ENCODE data around the gene CIBAR2.

Gene CIBAR2

DNA sequence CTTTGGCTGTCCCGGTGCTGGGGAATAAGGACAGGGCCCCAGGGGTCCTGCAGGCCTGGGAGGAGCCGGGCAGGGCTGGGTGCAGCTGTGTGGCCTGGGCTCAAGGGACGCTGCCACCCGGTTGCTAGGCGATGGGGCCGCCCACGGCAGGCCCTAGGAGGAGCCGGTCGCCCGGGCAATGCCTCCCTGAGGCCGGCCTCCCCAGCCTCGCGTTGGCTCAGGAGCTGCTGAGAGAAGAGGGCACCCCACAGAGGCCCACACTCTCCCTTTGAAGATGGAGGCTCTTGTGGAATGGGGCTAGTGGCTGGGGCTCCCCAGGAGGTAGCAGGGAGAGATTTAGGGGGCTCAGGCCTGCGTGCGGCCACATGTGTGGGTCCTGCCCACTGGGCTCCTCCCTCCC, at the start of gene CIBAR2:
CIBAR2 (minus strand) TSS at position 109 of the 400 bp plus-strand sequence. CDS start 120 bp downstream, outside the sequence.
- DNase-seq: no peak

DNA sequence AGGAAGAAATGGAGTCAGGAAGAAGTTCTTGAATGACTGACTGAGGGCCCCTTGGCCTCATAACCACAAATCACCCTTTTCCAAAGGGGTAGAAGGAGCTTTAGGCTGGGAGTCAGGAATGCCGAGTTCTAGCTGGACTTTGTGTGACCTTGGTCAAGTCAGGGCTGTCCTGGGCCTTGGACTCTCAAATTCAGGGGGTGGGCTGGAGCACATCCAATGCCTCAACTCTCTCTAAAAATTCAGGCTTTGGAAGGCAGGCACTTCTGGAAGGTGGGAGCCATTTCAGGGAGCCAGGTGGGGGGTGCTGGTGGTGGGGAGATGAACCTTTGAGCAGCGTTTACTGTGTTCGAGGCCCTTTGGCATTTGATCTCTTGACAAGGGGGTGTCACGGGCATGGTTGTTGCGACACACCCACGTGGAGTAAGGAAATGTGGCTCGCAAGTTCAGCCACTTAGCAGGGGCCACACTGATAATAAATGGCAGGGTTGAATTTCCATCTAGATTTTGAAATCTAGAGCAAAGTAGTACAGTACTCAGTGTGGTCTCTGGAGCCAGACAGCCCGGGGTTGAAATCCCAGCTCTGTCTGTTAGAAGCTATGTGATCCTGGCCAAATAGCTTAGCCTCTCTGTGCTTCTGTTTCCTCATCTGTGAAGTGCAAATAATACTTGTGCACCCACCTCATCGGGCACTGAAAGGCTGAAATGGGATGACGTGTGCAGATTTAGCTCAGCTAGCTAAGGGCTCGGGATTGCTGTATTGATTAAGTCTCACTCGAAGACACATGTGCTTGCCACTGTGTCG, 47.1 kb upstream of the CIBAR2 start:
- DNase-seq: peak; percentile 10

DNA sequence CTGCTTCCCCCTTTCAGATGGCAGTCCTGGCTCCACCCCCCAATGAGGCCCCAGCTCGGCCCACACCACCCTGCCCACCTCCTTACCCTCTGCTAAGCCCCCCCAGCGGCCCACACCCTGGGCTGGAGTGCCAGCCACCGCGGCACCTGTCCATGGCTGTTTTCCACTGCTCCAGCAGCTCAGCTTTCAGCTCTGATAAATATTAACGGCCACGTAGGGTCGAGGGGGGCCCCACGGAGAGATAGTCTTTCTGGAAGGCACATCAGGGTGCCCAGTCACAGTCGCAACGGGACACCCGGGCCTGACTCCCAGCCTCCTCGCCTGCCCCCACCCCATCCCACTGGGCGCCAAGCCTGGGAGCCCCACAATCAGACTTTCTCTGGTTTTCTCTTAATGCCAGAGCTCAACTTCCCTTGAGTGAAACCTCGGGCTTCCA, 46.5 kb upstream of the CIBAR2 start:
- DNase-seq: no peak

DNA sequence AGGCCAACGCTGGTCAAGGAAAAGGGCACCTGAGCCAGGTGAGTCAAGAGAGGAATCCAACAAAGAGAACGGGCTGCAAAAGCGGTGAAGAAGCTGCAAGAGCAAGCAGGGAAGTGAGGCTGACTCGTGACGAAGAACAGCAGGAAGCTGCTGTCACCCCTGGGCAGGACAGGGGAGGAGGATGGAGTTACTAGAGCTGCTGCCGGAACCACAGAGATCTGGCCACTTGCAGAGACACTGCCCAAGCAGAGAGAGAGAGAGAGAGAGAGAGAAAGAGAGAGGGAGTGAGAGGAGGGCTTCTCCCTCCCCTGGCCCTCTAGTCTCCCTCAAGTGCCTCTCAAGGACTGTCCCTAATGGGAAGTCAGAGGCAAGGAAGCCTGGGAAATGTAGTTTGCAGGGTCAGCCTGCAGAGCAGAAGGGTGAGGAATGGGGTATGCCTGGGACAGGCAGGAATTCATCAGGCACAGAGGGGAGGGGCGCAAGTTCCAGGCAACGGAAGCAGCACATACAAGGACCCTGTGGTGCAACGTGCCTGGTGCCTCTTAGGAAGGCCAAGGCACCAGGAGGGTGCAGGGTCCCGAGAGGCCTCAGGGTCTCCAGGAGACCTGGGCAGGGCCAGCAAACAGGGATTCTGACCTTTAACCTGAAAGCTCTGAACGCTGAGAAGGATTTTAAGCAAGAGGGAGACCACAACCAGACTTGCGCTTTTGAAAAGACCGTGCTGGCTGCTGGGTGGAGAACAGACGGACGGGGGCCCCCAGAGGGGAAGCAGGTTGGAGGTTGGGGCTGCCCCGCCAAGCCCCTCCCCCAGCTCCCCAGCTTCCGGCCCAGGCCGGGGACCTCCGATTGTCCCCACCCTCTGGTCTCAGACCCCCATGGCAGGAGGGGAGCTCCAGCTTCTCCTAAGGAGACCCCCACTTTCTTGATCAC, 45.8 kb upstream of the CIBAR2 start:
- DNase-seq: peak; percentile 37

DNA sequence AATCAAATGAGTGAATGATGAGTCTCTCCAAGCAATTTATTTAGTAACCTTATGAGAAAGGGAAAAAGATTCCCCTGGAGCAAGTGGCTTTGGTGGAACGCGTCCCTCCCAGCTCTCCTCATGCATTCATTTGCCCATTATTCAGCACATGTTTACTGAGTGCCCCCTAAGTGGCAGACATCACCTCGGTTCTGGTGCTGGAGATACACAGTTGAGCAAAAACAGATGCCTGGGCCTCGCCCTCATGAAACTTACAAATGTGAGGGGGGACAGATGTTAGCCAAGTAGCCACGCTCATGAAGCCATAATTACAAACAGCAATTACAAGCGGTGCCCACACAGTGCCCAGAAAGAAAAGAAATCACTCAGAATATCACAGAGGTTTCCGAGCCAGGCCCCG, 45.1 kb upstream of the CIBAR2 start:
- no peak for DNase-seq

DNA sequence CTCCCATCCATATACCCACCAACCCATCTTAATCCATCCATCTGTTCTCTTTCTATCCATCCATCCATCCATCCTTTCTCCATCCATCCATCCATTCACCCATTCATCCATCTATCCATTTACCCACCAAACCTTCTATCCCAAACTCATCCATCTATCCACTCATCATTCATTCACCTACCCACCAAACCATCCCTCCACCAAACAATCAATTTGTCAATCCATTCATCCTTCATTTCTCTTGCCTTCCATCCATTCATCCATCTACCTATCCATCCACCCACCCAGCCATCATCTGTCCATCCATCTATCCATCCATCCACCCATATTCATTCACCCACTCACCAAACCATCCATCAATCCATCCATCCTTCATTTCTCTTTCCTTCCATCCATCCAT, 44.6 kb upstream of the CIBAR2 start:
- DNase-seq: no peak

DNA sequence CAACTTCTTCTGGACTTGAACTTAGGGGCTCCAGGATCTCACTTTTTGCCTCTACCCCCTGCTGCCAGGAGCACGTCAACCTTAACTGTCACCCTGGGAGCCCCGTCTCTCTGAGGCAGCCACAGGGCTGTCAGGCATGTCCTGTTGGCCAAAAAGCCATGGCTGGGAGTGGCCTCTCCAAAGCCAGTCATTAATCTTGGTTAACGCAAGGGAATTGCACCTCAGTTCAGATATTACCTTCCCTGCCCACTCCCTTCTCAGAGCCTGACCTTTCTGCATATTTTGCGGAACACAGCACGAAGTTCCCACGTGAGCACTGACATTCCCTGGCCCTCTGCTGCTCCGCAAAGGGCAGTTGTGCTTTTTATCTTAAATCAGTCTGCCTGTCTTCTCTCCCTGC, 44.2 kb upstream of the CIBAR2 start:
- no peak for DNase-seq

DNA sequence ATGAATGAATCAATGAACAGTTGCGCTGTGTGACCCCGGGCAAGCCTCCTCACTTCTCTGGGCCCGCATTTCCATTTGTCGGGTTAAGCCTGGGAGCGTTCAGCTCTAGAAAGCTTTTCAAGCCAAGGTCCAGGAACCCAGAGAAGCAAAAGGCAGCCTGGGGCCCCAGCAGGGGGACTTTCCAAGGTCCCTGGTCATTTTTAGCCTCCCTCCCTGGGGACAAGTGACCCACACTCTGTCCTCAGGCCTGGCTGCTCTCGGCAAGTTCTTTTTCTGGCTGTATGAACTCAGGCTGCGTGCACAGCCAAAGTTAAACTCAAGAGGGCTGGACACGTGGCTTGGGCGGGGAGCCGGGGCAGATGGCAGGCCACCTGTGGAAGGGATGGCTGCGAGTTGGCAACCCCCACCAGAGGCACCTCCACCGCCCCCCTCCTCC, 41.4 kb upstream of the CIBAR2 start:
- DNase-seq: no peak

DNA sequence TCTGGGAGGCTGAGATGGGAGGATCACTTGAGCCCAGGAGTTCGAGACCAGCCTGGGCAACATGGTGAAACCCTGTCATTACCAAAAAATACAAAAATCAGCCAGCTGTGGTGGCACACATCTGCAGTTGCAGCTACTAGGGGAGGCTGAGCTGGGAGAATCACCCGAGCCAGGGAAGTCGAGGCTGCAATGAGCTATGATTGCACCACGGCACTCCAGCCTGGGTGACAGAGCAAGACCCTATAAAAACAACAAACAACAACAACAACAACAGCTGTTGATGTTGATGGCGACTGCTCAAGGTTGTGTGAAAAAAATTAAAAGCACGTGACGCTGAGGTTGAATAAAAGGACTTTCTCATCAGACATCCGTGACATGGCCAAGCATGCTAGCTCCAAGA, 40.8 kb upstream of the CIBAR2 start:
- DNase-seq: no peak

DNA sequence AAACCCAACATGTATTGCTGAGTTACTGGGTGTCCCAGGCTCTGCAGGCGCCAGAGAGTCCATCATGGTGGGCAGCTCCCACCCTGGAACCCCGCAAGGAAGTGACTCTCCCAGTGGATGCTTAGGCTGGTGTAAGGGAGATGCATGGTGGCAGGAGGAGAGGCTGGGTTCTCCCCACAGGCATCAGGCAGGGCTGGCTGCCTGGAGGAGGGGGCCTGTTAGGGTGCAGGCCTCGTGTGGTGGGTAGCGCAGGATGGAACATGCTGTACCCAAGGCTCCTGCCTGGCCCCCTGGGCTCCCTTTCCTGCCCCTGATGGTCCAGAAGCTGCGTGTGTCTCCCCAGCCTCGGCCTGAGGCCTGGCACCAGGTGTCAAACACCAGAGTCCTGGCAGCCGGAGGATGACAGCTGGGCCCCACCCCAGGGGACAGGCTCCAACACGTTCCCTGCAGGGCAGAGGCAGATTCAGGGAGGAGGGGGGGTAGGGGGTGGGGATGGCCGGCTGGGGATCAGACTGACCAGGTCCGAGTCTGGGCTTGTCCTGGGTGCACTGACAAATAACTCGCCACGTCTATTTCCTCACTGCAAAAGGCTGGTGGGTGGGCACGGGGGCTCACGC, 40.2 kb upstream of the CIBAR2 start:
- no peak for DNase-seq

DNA sequence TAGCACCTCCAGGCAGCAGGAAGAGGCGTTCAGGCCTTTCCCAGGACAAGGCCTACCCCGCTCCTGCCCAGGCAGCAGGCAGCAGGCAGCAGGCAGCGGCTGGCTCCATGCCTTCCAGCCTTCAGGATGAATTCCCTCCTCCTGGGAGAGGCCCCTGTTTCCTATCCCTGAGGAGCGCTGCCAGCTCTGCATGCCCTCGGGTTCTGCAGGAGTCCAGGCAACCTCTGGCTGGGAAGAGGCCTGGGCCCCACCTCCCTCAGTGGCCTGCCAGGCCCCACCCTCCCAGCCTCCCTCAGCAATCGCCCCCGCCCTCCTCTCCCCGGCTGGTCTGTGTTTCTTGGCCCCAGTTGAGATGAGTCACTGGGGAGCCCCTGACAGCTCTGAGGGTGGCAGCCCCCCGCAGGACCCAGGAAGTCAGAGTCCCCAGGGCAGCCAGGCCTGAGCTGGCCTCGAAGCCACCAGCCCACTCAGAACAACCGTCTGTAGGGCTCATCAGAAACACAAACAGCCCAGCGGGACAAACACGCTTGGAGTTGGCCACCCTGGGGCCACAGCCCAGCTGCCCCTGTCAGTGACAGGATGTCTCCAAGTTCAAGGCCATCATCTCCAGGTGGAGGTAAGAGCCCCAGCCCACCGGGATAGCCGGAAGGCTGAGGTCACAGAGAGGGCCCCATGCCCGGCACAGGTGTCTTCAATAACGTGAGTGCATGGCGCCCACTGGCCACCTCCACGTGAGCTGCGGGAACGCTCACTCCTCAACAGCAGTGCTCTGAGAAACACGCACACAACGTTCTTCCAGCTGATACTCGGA, 39.5 kb upstream of the CIBAR2 start:
- no peak for DNase-seq

DNA sequence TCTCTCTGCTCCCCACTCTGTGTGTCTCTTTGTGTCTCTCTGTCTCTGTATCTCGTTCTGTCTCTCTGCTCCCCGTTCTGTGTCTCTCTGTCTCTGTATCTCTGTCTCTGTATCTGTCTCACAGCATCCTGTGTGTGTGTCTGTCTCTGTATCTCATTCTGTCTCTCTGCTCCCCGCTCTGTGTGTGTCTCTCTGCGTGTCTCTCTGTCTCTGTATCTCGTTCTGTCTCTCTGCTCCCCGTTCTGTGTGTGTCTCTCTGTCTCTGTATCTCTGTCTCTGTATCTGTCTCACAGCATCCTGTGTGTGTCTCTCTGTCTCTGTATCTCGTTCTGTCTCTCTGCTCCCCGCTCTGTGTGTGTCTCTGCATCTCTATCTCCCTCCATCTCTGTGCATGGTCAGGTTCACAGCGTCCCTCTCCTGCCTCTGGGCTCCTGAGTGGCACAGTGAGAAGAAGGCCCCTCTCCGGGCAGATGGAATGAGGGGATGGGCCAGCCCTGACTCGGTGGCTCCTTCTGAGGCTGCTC, 38.9 kb upstream of the CIBAR2 start:
- DNase-seq: no peak

DNA sequence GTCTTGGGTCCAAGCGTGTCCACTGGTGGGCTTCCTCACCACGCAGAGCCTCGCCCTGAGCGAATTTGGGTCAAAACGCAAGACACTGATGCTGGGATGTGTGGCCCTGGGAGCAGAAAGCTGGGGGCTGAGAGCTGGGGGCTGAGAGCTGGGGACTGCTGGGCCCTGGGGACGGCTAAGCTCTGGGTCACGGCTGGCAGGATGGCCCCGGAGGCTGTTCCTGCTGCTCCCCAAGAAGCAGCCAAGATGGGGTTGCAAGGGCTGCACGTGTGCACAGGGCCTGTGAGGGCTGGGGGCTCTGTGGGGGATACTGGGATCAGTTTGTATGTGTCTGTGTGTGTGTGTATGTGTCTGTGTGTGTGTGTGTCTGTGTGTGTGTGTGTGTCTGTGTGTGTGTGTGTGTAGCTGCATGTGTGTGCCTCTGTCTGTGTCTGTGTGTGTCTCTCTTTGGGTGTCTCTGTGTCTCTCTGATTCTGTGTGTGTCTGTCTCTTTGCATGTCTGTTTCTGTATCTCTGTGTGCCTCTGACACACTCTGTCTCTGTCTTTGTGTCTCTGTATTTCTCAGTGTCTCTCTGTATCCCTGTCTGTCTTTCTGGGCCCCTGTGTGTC, 38.2 kb upstream of the CIBAR2 start:
- DNase-seq: no peak

DNA sequence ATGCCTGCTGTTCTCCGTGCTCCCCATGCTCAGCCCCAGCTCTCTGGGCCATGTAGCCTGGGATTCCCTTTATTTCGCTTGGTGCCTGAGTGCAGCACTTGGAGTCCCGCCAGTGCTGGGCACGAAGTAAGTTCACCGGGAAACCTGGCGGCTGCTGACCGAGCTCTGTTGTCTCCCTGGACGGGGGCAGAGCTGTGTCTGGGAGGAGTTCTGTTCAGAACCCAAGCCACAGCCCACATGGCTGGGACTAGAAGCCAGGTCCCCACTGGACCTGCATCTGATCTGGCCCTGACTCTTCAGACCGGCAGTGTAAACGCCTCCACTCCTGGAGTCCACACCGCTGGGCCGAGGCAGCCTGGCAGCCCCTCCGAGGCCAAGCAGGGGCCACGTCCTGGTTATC, 37.5 kb upstream of the CIBAR2 start:
- DNase-seq: no peak

DNA sequence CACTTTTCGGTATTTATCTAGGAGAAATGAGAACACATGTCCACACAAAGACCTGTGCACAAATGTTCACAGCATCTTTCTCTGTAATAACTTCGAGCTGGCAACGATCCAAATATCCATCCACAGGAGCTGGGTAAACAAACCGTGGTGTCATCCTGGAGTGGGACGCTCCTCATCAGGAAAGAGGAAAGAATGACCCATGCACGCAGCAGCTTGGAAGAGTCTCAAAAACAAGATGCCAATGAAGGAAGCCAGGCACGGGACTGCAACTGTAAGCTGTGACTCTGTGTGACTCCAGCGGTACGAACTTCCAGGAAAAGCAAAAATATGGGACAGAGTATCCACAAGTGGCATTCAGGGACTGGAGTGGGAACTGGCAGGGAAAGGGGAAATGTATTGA, 36.7 kb upstream of the CIBAR2 start:
- DNase-seq: no peak

DNA sequence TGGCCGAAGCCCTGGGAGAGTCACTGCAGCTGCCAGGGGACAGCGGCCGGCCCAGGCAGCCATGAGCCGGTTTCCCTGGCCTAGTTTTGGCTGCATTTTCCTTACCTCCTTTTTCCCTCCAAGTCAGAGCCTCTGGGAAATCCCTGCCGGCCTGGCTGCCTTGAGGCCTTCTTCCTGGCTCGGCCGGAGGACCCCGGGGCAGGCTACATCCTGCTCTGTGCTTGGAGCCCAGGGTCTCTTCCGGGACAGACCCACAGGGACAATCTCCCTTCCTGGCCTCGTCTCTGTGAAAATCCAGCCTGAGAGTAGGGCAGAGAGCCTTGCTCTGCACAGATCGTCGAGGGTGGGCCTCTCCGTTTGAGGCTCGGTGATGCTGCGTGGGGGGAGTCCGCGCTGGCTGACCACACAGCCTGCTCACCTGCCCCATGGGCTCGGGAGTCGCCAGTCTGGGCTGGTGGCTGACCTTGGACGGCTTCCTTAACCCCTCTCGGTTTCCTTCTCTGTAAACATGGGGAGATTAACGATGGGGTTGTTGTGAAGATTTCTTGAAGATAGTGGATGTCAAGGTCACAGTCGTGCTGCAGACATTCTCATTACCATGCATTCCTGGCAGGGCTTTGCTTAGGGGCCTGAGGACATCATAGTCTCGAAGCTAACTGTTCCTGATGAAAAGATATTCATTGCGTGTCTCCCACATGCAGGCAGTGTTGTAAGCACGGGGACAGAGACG, 34.8 kb upstream of the CIBAR2 start:
- DNase-seq: no peak

DNA sequence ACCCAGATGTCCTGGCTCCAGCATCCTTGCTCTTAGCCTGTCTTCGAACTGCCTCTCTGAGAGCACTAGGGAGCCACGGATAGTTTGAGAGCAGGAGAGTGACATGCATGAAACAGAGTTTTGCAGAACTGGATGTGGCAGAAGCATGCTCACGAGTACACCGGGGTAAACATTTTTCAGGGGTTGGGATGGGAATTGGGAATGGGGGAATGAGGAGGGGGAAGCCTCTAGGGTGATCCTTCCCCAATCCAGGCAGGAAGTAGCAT, 34.2 kb upstream of the CIBAR2 start:
- DNase-seq: no peak

DNA sequence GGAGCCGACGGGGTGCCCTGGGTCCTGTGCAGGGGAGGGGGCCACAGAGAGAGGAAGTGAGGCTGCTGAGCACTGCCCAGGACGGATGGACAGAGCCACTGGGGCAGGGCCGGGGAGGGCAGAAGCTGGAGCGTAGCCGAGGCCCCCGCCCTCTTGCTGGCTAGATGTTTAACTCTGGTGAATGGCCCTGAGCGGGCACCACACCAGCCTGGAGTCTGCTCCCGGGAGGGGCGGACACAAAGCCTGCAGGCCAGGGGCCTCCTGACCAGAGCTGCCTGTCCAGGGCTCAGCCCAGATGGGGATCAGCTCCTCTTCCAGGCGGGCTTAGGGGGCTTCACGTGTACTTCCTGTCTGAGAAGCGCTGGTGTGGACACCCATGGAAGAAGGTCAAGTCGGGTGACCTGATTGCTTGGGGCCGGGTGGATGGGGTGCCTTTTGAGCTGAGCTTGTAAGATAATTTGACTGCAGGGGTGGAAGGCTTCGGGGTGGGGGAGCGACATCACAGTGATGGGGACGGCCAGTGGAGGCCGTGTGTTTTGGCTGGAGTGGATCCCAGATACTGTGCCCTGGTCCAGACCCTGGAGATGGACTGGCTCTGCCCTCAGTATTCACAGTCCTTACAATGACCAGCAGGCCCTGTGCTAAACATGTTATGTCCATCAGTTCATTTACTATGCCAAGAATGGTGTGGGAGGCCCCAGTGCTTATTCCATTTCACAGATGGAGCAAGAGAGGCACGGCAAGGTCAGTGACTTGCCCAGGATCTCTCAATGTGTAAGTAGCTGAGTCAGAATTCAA, 33.7 kb upstream of the CIBAR2 start:
- no peak for DNase-seq

DNA sequence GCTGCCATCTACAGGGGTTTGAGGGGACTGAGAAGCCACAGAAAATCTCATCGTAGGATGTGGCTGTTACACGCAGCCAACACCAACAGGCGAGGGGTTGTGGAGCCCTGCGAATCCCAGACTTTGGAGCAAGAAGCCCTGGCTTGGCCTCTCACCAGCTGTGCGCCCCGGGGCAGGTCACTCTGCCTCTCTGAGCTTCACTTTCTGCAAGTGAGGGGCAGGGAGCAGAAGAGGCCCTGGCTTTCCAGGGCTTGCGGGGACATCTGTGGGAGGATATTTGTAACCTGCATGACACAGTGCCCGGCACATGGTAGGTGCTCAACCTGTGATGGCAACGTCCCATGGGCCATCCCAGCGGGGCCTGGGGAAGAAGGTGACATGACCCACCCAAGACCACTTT, 32.9 kb upstream of the CIBAR2 start:
- no peak for DNase-seq

Measured in MV-4-11 (cell line).